Heart left ventricle (tissue), 16 donors: Measurements from ENCODE around the gene ANK2. TPM values are rescaled to one million over a fixed set of nuclear protein-coding genes. Genes with fewer than 3 reads are reported as not detected.

ENCODE experiments used
- ATAC-seq, 4 donors: fragments of 200-7000 bp; cut with Tn5 transposase; one replicate each; pipeline ENCODE4 v1.9.1; 2020 to 2022; ENCODE audit warnings: moderate library complexity in 4 of 4, mild to moderate bottlenecking in 3 of 4, moderate number of reproducible peaks in 1 of 4
- DNase-seq, 5 donors: peaks; one replicate each; pipeline ENCODE4 v3.0.0-alpha.2; 2020
- H3K27ac ChIP-seq, 12 donors: fragments of 200-600 bp; sonication (generic) in 4 of 12; one replicate each; pipeline versions ENCODE4 v1.5.0 to v1.8.0; 2016 to 2022; ENCODE audit warnings: mild to moderate bottlenecking in 2 of 12
- H3K27me3 ChIP-seq, 9 donors: fragments of 200-600 bp; sonication (generic) in 2 of 9; one replicate each; pipeline versions ENCODE4 v1.5.1 to v1.8.0; 2016 to 2022; ENCODE audit warnings: mild to moderate bottlenecking in 3 of 9
- H3K36me3 ChIP-seq, 9 donors: fragments of 200-600 bp; sonication (generic) in 2 of 9; one replicate each; pipeline versions ENCODE4 v1.5.0 to v1.8.0; 2018 to 2022; ENCODE audit warnings: mild to moderate bottlenecking in 2 of 9
- H3K4me1 ChIP-seq, 12 donors: fragments of 200-600 bp; sonication (generic) in 4 of 12; one replicate each; pipeline versions ENCODE4 v1.5.0 to v1.8.0; 2016 to 2022; ENCODE audit warnings: mild to moderate bottlenecking in 3 of 12
- H3K4me3 ChIP-seq, 12 donors: fragments of 200-600 bp; sonication (generic) in 4 of 12; one replicate each; pipeline versions ENCODE4 v1.5.0 to v1.8.0; 2017 to 2022; ENCODE audit warnings: mild to moderate bottlenecking in 9 of 12, moderate library complexity in 4 of 12
- H3K9me3 ChIP-seq, 12 donors: fragments of 200-600 bp; sonication (generic) in 4 of 12; one replicate each; pipeline versions ENCODE4 v1.5.0 to v1.8.0; 2016 to 2022; ENCODE audit warnings: mild to moderate bottlenecking in 1 of 12
- POLR2A ChIP-seq, 2 donors: fragments of 450-650 bp; IDR thresholded peaks; one replicate each; pipeline ENCODE4 v1.6.1; 2017; ENCODE audit warnings: antibody characterized with exemption in 2 of 2, mild to moderate bottlenecking in 2 of 2, moderate library complexity in 2 of 2
- WGBS, 4 donors: extraction: QIAGEN DNeasy Blood & Tissue Kit in 2 of 4; methylation state at CpG; one replicate each; pipeline versions ENCODE4 v1.1.5 to v1.1.7; 2013 to 2018; 5-methylcytosine and 5-hydroxymethylcytosine counted together
- intact Hi-C, 10 donors: fragments of 100-400 bp; cut with DNase I; formaldehyde crosslinking; loops; one replicate each; pipeline versions ENCODE4 v1.11.1 to v1.14.2; 2022
- polyA plus RNA-seq, 2 donors: library from polyadenylated mRNA; stranded (reverse); fragments of 200-250 nt; gene quantifications; one replicate each; pipeline ENCODE4 v1.2.3, GENCODE V29; 2013
- total RNA-seq, 9 donors: library from RNA; depleted of rRNA in 2 of 9; stranded (reverse); fragments of >200 nt in 2 of 9; fragmentation: NEBNext Ultra II Directional in 3 of 9; extraction: Animal tissue kit (Norgen Biotek cat#: 25700) in 3 of 9; gene quantifications; one replicate each; pipeline versions ENCODE4 v1.1.0 to v1.2.4, GENCODE V29; 2016 to 2023
- TF ChIP-seq, protein P1 (sequence below), 12 donors: fragments of 200-600 bp; sonication (generic) in 4 of 12; IDR thresholded peaks; one replicate each; pipeline versions ENCODE4 v1.5.0 to v1.8.0; 2018 to 2022; ENCODE audit warnings: antibody characterized with exemption in 12 of 12, mild to moderate bottlenecking in 5 of 12
- donor health status: ischemic (EF 13 %, LVEDD 7.1; RV severe dilation, severe dysfunction).
- donor health status: healthy with polysubstance abuse.
- donor health status: DM: no; HTN: yes; CAD: no.
- donor health status: DM: no; HTN: no; CAD: no.
- donor health status: ischemic (EF 25% LVEDD 6.9; RV normal size, moderate dysfunction).
- donor health status: ischemic (EF 25% LVEDD 5.7; RV mildly dilated, moderate dysfunction).
- donor health status: healthy.
- donor health status: DM: yes; HTN: yes; CAD: no.
- donor health status: ischemic (EF 35%, LVEDD 5.7; RV mildly dilated, moderate dysfunction).
- donor health status: nonischemic (EF 11% LVEDD 7.7; RV severe dilation, severe dysfunction).
- donor health status: DM: yes; HTN: yes; CAD: no.
- donor health status: PGD.
- donor health status: ischemic (EF 29% LVEDD 5.4; RV normal size, mild dysfunction).
- donor health status: nonischemic (EF 23%, LVEDD 6.1; RV moderate dilation, normal function).

Gene ANK2
- total and polyA plus RNA-seq, 11 donors = 30.7 to 351 (median 267) TPM

DNA sequence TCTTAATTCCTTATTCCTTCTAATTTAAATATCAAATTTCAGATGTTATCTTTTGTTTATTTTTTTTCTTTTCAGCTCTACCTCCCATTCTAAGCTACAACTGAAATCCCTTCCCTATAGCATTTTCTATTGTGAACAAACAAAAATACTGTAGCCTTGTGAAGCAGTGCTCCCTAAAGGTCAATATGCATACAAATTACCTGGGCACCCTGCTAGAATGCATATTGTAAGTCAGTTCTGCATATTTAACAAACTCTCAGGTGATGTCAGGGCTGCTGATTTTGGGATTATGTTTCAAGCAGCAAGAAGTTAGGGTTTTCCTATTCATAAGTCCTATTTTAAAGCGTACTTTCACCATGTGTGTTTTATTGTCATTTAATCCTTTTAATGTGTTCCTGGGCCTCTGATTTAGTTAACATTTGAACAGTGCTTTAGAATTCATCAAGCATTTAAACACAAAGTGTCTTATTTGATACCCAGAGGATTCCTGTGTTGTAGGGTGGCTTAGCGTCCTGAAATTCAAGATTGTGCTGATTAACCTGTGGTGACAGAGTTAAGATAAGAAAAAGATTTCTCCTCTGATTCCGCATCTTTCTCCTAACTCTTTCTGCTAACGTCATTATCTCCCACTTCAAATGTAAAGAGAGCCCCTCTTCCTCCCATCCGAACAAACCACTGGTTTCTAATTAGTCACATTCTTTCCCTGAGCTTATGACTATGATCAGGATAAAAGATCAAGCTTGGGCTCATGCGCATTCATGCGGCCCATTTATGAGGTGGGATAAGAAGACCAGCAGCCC, 221.3 kb downstream of the ANK2 start:
- H3K4me1 ChIP-seq = no peaks in the 10 kb centered on the region
- H3K9me3 ChIP-seq = peaks cover 0 to 6% (median 0%) of the 10 kb centered on the region in 12 donors
- 84 to 88% (median 85%) methylated on average over 7 of the region's 7 CpGs for WGBS, 4 donors
- ATAC-seq = no peak
- H3K27ac ChIP-seq = no peak overlapping the region
- H3K36me3 ChIP-seq = peaks cover 0 to 9% (median 3%) of the 10 kb centered on the region in 9 donors
- intact Hi-C loops = loop anchor here in 1 of 10 donors (10.0 kb wide), 1 partner anchor 166 kb away; no protein-coding TSS in a partner anchor
- no peak for DNase-seq
- no peaks in the 10 kb centered on the region for H3K27me3 ChIP-seq
- no peak overlapping the region for H3K4me3 ChIP-seq
- TF ChIP-seq POLR2A (IDR thresholded peaks at IDR 0.05) = no peak
- TF ChIP-seq, protein P1, sequence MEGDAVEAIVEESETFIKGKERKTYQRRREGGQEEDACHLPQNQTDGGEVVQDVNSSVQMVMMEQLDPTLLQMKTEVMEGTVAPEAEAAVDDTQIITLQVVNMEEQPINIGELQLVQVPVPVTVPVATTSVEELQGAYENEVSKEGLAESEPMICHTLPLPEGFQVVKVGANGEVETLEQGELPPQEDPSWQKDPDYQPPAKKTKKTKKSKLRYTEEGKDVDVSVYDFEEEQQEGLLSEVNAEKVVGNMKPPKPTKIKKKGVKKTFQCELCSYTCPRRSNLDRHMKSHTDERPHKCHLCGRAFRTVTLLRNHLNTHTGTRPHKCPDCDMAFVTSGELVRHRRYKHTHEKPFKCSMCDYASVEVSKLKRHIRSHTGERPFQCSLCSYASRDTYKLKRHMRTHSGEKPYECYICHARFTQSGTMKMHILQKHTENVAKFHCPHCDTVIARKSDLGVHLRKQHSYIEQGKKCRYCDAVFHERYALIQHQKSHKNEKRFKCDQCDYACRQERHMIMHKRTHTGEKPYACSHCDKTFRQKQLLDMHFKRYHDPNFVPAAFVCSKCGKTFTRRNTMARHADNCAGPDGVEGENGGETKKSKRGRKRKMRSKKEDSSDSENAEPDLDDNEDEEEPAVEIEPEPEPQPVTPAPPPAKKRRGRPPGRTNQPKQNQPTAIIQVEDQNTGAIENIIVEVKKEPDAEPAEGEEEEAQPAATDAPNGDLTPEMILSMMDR (IDR thresholded peaks at IDR 0.05) = no peak

DNA sequence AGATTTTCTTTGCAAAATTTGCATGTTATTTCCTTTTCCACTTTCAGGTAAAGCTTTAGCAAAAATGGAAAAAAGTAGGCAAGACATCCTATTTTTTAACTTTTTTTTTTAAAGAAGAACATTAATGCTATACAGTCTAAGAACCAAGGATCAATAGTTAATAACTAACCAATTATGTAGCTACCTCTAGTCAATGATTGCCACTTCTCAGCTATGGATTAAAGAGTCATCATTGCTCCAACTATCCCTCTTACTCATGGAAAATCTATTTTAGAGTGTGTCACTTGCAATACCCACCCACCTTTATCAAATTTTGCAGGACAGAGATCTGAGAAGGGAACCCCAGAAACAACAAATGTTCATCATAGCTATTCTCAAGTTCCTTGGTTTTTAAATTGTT, 223.1 kb downstream of the ANK2 start:
- H3K27ac ChIP-seq = no peak overlapping the region
- H3K4me1 ChIP-seq = peaks cover 0 to 12% (median 0%) of the 10 kb centered on the region in 12 donors
- ATAC-seq = no peak

GRCh38 chr4:113273721-113274220, 224.3 kb downstream of the ANK2 start:
- Histone ChIP-seq H3K9me3 (no peaks in the 10 kb centered on the region), H3K4me3 (no peak overlapping the region), H3K36me3 (peaks cover 0 to 8% (median 3%) of the 10 kb centered on the region in 9 donors), H3K4me1 (peaks cover 0 to 22% (median 0%) of the 10 kb centered on the region in 12 donors), H3K27ac (no peak overlapping the region), H3K27me3 (no peaks in the 10 kb centered on the region)
- TF ChIP-seq POLR2A (IDR thresholded peaks at IDR 0.05) = no peak
- TF ChIP-seq, protein P1 (IDR thresholded peaks at IDR 0.05) = no peak
- no peak for ATAC-seq
- DNase-seq = no peak
- intact Hi-C loops = loop anchor here in 1 of 10 donors (10.0 kb wide), 1 partner anchor 169 kb away; no protein-coding TSS in a partner anchor

More for the DNA sequence above, 223.1 kb downstream of the ANK2 start:
- Histone ChIP-seq H3K9me3 (peaks cover 0 to 2% (median 0%) of the 10 kb centered on the region in 12 donors), H3K4me3 (no peak overlapping the region), H3K27me3 (no peaks in the 10 kb centered on the region), H3K36me3 (peaks cover 0 to 8% (median 3%) of the 10 kb centered on the region in 9 donors)
- intact Hi-C loops = loop anchor here in 1 of 10 donors (10.0 kb wide), 1 partner anchor 168 kb away; no protein-coding TSS in a partner anchor
- TF ChIP-seq, protein P1 (IDR thresholded peaks at IDR 0.05) = no peak
- no peak for TF ChIP-seq POLR2A (IDR thresholded peaks at IDR 0.05)
- DNase-seq = no peak

- H3K36me3 ChIP-seq = peaks cover 0 to 15% (median 3%) of the 10 kb centered on the region in 9 donors
- DNase-seq (peak in 1 of 5 donors; percentile 25), ATAC-seq (peak; percentile 58 to 77 (median 71))
- no peak overlapping the region for H3K4me3 ChIP-seq
- peaks cover 0 to 22% (median 0%) of the 10 kb centered on the region in 12 donors for H3K4me1 ChIP-seq
- H3K27ac ChIP-seq = peak overlapping the region in 5 of 12 donors; percentile 20 to 61 (median 47)
- no peaks in the 10 kb centered on the region for H3K27me3 ChIP-seq
- 55 to 63% (median 59%) methylated on average over 7 of the region's 7 CpGs for WGBS, 4 donors
- no peak for TF ChIP-seq POLR2A (IDR thresholded peaks at IDR 0.05)
- TF ChIP-seq, protein P1 (IDR thresholded peaks at IDR 0.05) = no peak
- intact Hi-C loops = loop anchor here in 1 of 10 donors (10.0 kb wide), 1 partner anchor 172 kb away; no protein-coding TSS in a partner anchor
- no peaks in the 10 kb centered on the region for H3K9me3 ChIP-seq
These were observed 227.2 kb downstream of the ANK2 start for GRCh38 chr4:113276464-113277170.
